ENCODE measurements around the gene IGSF6.
A peak's percentile ranks its signal among the peaks of the same experiment; 100 is the strongest.
"Not testable (repeated sequence)": the region's sequence is repeated elsewhere in the genome, so short reads cannot be mapped to it uniquely, and the experiment has no call there.

The IGSF6 gene, protein sequence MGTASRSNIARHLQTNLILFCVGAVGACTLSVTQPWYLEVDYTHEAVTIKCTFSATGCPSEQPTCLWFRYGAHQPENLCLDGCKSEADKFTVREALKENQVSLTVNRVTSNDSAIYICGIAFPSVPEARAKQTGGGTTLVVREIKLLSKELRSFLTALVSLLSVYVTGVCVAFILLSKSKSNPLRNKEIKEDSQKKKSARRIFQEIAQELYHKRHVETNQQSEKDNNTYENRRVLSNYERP

DNA sequence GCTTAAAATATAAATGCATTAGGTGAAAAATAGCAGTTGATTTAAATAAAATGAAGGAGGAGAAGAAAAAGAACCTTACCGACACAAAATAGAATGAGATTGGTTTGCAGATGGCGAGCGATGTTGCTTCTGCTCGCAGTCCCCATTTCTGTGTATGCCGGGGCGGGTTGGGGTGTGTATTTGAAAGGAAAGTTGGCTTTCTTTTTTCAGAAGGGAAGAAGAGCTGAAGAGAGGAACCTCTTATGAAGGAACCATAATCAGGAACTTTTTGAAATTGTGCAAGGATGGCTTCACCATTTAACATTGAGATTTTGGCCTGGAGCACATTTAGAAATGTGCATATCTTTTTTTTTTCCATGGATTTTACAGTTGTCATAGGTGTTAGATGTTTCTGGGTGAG lies at the start of gene IGSF6:
Gene IGSF6 (minus strand): TSS at position 156 of the 400 bp plus-strand sequence. CDS start 10 bp downstream, at position 146.
- DNase-seq = no peak

- DNase-seq = no peak
Measured at GRCh38 chr16:21701271-21701670, 48.9 kb upstream of the IGSF6 start.

- DNase-seq = no peak
Measured at GRCh38 chr16:21698169-21699032, 46.0 kb upstream of the IGSF6 start.

- no peak for DNase-seq
Measured at GRCh38 chr16:21697032-21697431, 44.6 kb upstream of the IGSF6 start.

GRCh38 chr16:21694609-21695008 lies 42.2 kb upstream of the IGSF6 start:
- DNase-seq = no peak

DNA sequence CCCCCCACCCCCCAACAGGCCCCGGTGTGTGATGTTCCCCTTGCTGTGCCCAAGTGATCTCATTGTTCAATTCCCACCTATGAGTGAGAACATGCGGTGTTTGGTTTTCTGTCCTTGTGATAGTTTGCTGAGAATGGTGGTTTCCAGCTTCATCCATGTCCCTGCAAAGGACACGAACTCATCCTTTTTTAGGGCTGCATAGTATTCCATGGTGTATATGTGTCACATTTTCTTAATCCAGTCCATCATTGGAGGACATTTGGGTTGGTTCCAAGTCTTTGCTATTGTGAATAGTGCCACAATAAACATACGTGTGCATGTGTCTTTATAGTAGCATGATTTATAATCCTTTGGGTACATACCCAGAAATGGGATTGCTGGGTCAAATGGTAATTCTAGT lies 38.6 kb upstream of the IGSF6 start:
- not testable (repeated sequence) for DNase-seq

GRCh38 chr16:21689107-21689506 lies 36.7 kb upstream of the IGSF6 start:
- DNase-seq = no peak

GRCh38 chr16:21685034-21685455 lies 32.6 kb upstream of the IGSF6 start:
- DNase-seq = no peak

GRCh38 chr16:21684199-21684598 lies 31.8 kb upstream of the IGSF6 start:
- DNase-seq = peak; percentile 60

DNA sequence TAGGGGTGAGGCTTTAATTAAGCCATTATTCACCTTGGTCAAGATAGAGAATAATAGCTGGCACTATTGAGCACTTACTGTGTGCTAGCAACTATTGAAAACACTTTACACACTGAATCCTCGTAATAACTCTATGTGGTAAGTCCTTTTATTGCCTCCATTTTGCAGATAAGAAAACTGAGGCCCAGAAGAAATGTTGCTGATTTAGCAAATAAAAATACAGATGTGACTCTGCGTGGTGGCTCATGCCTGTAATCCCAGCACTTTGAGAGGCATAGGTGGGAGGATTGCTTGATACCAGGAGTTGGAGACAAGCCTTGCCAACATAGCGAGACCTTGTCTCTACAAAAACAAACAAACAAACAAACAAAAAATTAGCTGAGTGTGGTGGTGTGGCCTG lies 30.8 kb upstream of the IGSF6 start:
- no peak for DNase-seq

DNA sequence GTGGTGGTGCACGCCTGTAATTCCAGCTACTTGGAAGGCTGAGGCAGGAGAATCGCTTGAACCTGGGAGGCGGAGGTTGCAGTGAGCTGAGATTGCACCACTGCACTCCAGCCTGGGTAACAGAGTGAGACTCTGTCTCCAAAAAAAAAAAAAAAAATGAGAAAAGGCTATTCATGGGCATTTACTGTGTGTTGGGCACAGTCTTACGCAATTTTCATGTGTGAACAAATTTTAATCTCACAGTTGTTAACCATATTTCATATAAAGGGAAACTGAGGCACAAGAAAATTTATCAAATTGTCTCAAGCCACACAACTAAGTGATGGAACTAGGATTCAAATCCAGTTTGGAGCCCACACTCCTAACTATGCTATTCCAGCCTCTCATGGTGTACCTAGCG lies 28.3 kb upstream of the IGSF6 start:
- not testable (repeated sequence) for DNase-seq

- DNase-seq = not testable (repeated sequence)
Measured at GRCh38 chr16:21674456-21674855, 22.0 kb upstream of the IGSF6 start.

DNA sequence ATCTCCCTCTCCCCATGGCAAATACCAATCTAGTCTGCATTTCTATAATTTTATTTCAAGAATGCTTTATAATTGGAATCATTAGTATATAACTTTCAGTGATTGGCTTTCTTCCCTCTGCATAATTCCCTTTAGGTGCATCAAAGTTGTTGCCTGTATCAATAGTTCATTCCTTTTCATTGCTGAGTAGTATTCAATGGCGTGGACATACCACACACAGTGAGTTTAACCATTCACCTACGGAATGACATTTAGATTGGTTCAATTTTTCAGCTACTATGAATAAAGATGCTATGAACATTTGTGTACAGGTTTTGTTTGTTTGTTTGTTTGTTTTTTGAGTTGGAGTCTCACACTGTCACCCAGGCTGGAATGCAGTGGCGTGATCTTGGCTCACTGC lies 21.1 kb upstream of the IGSF6 start:
- DNase-seq = no peak

- no peak for DNase-seq
Measured at GRCh38 chr16:21667575-21667974, 15.2 kb upstream of the IGSF6 start.

DNA sequence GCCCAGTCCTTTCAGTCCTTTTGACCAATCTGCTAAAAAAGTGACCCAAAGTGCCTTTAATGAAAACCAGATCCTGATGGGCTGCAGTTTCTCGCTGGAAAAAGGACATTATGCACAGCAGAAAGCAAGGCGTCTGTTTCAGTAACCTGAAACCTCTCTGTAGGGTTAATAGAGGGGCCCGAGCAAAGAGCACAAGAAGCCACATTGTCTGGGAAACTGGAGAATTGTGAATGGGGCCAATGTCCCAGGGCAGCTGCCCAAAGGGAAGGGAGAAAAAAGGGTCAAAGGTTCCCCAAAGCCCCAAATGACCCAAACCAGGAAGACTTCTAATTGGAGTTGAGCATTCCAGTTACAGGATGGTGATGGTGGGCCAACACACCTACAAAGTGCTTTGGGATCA lies 14.4 kb upstream of the IGSF6 start:
- no peak for DNase-seq

DNA sequence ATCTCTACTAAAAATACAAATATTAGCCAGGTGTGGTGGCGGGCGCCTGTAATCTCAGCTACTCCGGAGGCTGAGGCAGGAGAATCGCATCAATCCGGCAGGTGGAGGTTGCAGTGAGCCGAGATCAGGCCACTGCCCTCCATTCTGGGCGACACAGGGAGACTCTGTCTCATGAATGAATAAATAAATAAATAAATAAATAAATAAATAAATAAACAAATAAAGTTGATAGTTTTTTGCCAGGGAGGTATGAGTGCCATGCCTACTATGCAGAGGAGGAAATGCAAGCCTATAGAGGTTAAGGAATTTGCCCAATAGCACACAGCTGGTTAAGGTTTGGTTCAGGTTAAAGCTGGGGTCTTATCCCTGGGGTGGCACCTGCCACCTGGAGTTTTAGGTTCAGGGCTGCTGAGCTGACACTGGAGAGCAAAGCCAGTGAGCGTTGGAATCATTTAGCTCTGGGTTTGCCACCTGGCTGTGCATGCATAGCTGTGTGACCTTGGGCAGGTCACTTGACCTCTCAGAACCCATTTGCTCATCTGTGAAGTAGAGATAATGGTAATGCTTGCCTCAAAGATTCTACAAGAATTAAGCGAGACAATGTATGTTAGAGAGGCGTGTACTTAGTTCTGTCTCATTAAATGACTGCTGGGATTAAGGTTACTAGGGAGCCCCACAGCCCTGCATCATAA lies 12.5 kb upstream of the IGSF6 start:
- no peak for DNase-seq

- peak; percentile 63 for DNase-seq
Measured at GRCh38 chr16:21663889-21664647, 11.7 kb upstream of the IGSF6 start, which contains the start of gene OTOA. TSS of gene OTOA (plus strand) at chr16:21663968. CDS start at chr16:21678515, 14,547 bp downstream.

DNA sequence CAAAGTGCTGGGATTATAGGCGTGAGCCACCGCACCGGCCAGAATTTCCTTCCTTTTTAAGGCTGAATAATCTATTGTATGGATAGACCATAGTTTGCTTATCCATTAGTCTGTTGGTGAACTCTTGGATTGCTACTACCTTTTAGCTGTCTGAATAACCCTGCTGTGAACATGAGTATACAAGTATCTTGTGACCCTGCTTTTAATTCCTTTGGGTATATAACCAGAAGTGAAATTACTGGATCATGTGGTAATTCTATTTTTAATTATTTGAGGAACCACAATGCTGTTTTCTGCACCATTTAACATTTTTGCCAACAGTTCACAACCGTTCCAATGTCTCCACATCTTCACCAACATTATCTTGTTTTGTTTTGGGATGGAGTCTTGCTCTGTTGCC lies 6.7 kb upstream of the IGSF6 start:
- no peak for DNase-seq

GRCh38 chr16:21656795-21657768 lies 4.7 kb upstream of the IGSF6 start:
- DNase-seq = peak; percentile 65

- DNase-seq = no peak
Measured at GRCh38 chr16:21654881-21655280, 2.5 kb upstream of the IGSF6 start.

- DNase-seq = no peak
Measured at GRCh38 chr16:21654466-21654865, 2.1 kb upstream of the IGSF6 start.
